Articular chondrocyte of knee joint (primary cell): Measurements from ENCODE around the gene PAQR7. TPM values are rescaled to one million over a fixed set of nuclear protein-coding genes. Genes with fewer than 3 reads are reported as not detected.

Experiments
- small RNA-seq: library from RNA; depleted of rRNA; stranded (forward); fragments of <200 nt; gene quantifications from one replicate; pipeline ENCODE3, GENCODE V24; 2012
- total RNA-seq: library from RNA; depleted of rRNA; stranded (reverse); fragments of >200 nt; gene quantifications from 2 replicates; pipeline ENCODE4 v1.2.3, GENCODE V29; 2012

Gene PAQR7, protein sequence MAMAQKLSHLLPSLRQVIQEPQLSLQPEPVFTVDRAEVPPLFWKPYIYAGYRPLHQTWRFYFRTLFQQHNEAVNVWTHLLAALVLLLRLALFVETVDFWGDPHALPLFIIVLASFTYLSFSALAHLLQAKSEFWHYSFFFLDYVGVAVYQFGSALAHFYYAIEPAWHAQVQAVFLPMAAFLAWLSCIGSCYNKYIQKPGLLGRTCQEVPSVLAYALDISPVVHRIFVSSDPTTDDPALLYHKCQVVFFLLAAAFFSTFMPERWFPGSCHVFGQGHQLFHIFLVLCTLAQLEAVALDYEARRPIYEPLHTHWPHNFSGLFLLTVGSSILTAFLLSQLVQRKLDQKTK
- total RNA-seq = 10.7 and 11.2 TPM in 2 replicates

DNA sequence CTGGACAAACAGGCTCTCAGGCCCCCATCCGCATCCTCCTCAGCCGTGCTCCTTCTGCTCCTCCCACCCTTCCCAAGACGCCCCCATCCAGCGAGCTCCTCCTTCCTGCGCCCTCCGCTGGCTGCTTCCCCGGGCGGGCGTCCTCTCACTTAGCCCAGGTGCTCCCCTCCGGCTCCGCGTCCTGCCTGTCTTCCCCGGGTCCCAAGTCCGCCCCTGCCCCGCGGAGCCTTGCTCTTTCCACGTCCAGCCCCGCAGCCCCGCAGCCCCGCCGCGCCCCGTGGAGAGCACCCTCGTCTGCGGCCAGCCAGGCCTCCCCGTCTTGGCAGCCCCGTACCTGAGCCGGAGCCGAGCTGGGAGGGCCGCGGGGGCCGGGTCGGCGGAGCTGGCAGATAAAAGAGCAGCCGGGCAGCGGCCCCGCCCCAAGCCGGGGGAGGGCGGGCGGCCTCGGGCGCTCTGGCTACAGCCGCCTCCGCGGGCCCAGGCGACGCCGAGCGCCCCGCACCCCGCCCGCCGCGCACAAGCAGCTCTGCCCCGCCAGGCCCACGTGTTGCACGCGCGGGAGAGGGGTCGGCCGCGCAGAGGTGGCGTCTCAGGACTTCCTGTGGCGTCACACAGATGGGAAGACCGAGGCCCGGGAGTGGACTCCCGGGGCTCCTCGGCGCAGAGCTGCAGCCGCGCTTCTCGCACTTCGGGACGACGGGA is at the start of gene PAQR7:
Gene PAQR7 (minus strand): TSS at position 555 of the 702 bp plus-strand sequence. CDS start 11,869 bp downstream, outside the sequence.

DNA sequence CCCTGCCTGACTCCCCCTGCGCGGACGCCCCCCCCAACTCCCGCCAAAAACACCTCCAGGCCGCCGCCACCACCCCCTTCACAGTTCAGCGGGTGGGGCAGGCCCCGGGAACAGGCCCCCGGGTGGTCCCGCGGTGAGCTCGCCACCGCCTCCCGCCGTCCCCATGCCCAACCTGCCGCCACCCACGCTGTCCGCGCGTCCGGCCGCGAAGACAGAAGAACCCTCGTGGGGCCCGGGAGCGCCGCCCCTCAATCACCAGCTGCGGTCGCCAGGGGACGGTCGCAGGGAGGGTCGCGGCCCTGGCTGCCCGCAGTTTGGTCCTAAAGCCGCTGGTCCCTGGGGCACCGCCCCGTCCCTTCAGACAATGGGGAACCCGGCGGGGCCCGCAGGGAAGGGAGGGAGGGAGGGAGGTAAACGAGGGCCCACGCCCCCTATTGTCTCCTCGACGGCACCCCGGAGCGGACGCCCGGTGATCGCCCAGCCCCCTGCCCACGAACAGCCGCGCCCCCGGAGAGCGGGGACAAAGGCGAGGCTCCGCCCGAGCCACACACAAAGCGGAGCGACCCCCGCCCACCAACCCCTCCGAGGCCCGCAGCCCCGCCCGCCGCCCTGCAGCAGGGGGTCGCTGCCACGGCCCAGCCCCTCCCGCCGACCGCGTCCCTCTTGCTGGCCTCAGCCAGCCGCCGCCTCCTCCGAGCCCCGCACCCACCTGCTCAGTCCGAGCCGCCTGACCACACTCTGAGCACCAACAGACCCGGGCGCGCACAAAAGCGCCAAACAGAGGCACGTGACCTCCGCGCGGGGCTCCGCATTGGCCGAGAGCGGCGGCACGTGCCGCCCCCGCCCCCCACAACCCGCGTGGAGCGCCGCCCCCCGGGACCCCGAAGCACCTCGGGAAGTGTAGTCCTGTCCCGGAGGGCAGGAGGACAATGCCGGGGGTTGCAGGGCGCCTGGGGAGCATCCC is 30.5 kb upstream of the PAQR7 start, which contains the start of gene STMN1:
Gene STMN1 (minus strand): TSS at position 740 of the 964 bp plus-strand sequence. CDS start 1,743 bp downstream, outside the sequence.

DNA sequence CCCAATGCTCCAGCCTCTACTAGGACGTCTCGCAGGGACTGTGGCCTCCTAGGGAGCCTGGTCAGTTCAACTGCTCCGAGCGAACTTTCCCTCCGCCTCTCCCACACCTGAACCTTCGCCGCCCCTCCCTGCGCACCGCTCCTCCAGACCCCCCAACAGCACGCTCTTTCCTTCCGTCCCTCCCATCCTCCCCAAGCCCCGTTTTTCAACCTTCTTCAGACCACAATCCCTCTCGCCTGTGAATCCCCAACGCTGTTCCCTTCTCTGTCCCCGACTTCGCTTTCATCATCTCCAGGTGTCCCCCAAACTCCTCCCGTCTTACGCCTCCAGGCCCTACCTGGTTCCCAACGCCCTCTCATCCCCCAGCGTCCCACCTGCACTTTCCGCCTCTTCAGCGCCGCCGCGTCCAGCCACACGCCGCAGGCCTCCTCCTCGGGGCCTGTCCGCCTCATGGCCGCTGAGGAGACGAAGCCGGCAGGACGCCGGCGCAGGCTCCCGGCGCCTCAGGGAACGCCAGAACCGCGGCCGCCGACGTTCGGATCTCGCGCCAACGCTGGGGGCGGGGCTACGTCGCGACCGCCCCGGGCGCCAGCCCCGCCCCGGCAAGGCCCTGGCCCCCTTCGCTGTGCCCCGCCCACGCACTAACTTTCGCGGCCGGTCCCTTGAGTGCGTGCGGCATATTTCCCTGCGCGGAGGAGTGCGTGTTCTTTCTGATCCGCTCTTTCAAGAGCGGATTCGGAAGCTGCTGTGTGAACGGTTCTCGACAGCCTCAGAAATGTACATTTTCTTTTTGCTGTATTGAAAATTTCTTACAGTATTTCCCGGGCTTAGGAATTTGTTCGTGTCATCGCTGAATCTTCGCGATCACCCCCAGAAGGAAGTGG is 16.4 kb downstream of the PAQR7 start, which contains the start of gene AUNIP:
Gene AUNIP (minus strand): TSS at position 552 of the 884 bp plus-strand sequence. CDS start 100 bp downstream, at position 452.

DNA sequence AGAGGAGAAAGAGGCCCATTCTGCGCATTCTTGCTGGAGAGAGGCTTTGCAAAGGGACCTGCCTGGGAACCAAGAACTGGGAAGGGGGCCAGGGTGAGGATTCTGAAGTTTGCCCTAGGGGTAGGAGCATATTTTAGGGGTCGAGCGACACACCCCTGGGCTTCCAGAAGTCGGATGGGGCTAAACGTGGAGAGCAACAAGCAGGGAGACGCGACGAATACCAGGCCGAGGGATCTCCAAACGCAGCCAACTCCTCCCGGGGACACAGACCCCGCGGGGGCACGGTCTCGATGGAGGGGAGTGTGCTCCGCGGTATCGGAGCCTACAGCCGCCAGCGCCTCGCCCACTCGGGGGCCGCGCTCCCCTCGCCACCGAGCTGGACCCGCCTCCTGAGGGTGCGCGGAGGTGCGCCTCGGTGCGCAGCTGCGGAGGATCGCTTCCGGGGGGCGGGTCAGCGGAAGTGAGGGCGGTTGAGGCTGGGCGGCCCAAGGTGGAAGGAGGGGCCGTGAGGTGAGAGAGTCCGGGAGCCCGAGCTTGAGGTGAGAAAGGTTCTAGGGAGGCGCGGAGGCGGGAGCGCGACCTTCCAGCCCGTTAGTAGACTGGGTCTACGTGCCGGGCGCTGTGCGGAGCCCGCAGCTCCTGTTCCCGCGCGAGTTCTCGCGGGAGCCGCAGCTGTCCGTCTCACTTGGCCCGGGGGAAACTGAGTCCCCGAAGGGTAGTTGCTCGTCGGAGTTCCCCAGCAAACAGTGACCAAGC is 55.8 kb downstream of the PAQR7 start, which contains the start of gene MTFR1L:
Gene MTFR1L (plus strand): TSS at position 464 of the 756 bp plus-strand sequence. CDS start 3,151 bp downstream, outside the sequence.

Small RNA genes within 50 kb of the gene (small RNA-seq; reads per million reads assigned to genes)
- gene AL033528.1 (not detected), gene RF00019 (not detected), gene SNRPFP2 (not detected)

Other genes starting within 250 kb of the PAQR7 start
- gene SELENON, start 75.5 kb downstream of the PAQR7 start, total RNA-seq = 35.5 and 62.6 TPM in 2 replicates
- gene MTFR1L, start 55.8 kb downstream of the PAQR7 start, total RNA-seq = 44.6 and 53.9 TPM in 2 replicates
- gene AUNIP, start 16.3 kb downstream of the PAQR7 start, total RNA-seq = 0.65 and 1.2 TPM in 2 replicates
- 65.1 and 98.2 TPM in 2 replicates for gene STMN1, start 30.7 kb upstream of the PAQR7 start, total RNA-seq
- gene PAFAH2, start 122.4 kb upstream of the PAQR7 start, total RNA-seq = 5.2 and 9.5 TPM in 2 replicates
- 0.26 and 1.3 TPM in 2 replicates for gene EXTL1, start 146.1 kb upstream of the PAQR7 start, total RNA-seq
- not detected in 2 replicates for gene SLC30A2, start 170.4 kb upstream of the PAQR7 start, total RNA-seq
- gene TRIM63, start 191.9 kb upstream of the PAQR7 start, total RNA-seq = not detected in 2 replicates
- gene PDIK1L, start 236.1 kb upstream of the PAQR7 start, total RNA-seq = 6.5 and 6.8 TPM in 2 replicates